Right hindlimb (tissue), 1 donor: Measurements from ENCODE around the gene MMRN2.
"Not testable (repeated sequence)": the region's sequence is repeated elsewhere in the genome, so short reads cannot be mapped to it uniquely, and the experiment has no call there.

Source experiments
- DNase-seq: peaks from one replicate; pipeline ENCODE4 v3.0.0-alpha.2; 2018

Gene MMRN2, protein sequence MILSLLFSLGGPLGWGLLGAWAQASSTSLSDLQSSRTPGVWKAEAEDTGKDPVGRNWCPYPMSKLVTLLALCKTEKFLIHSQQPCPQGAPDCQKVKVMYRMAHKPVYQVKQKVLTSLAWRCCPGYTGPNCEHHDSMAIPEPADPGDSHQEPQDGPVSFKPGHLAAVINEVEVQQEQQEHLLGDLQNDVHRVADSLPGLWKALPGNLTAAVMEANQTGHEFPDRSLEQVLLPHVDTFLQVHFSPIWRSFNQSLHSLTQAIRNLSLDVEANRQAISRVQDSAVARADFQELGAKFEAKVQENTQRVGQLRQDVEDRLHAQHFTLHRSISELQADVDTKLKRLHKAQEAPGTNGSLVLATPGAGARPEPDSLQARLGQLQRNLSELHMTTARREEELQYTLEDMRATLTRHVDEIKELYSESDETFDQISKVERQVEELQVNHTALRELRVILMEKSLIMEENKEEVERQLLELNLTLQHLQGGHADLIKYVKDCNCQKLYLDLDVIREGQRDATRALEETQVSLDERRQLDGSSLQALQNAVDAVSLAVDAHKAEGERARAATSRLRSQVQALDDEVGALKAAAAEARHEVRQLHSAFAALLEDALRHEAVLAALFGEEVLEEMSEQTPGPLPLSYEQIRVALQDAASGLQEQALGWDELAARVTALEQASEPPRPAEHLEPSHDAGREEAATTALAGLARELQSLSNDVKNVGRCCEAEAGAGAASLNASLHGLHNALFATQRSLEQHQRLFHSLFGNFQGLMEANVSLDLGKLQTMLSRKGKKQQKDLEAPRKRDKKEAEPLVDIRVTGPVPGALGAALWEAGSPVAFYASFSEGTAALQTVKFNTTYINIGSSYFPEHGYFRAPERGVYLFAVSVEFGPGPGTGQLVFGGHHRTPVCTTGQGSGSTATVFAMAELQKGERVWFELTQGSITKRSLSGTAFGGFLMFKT

DNA sequence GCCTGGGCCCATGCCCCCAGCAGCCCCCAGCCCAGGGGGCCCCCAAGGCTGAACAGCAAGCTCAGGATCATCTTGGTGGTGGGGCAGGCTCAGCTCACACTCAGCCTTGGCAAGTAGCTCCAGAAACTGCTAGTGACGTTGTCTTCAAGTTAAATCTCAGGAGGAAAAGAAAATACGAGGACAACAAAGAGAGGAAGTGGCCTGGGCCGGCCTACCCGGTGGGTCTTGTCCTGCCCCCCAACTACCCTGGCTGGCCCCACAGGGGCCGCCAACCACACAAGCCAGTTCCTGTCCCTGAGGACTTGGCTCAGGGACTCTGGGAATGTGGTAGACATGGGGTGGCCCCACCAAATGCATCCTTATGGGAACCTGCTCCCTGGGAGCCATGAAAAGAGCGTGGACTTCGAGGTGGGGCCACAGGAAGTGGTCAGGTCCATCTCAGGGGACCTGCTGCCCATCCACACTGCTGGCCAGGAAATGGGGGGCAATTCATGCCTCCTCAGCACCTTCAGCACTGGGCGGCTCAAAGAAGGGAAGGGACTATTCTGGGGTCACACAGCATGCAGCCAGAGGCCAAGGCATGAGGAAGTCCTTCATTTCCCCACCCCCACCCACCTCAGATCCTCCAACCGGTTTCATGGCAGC is at the start of gene MMRN2:
TSS of gene MMRN2 (minus strand) at position 145 of the 645 bp plus-strand sequence. CDS start at position 71, 74 bp downstream.
- DNase-seq: no peak

DNA sequence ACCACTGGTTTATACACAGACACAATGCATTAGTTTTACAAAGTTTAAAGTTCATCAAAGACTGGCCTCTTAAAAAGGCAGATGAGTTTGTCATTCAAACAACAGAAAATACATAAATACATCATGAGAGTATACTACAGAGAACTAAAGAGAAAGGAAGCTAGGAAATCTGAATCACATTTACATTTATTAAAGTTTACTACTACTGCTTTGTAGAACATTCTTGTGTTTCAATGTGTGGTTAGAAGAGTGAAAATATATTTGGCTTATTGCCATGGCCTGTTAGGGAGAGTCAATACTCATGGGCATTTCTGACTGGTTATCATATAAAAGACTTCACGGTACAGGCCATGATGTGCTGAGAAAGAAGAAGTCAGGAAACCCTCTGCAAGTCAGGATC is 49.7 kb upstream of the MMRN2 start:
- not testable (repeated sequence) for DNase-seq

DNA sequence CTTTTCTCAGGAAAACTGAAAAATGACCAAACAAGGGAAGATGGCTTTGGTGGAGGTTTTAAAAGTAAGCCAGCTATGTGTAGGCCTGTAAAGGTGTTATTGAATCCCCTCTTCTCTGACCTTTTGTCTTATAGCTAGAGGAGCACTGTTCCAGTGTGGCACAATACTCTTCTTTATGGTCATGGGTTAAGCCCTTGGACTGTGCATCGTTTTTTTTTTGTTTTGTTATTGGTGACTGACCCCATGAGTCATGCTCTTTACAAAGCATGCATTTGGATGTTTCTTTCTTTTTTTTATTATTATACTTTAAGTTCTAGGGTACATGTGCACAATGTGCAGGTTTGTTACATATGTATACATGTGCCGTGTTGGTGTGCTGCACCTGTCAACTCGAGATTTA is 43.1 kb upstream of the MMRN2 start:
- no peak for DNase-seq

DNA sequence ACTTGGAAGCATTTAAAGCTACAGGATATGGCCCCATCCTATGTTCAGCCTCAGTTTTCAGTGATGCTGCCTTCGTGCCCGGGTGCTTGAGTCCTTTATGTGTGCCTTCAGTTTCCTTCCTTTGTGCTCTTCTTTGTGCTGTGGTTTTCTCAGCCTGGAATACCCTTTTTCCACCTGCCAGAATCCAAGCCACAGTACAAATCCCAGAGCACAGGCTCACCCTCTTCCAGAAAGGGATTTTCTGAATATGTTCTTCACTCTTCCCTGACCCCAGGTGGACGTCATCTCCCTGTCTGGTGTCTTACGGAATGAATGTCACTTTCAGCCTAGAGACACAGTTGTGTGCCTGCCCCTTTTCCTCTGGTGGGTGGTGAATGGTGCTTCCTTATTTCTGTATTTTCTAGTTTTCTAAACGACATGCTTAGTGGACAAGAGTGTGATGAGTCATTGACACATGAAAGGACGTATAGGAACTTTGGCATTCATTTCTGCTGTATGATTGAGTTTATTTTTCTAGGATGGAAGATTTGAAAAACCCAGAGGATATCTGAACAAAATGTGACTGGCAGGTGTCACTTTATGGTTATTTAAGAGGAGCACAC is 42.5 kb upstream of the MMRN2 start:
- DNase-seq: not testable (repeated sequence)

DNA sequence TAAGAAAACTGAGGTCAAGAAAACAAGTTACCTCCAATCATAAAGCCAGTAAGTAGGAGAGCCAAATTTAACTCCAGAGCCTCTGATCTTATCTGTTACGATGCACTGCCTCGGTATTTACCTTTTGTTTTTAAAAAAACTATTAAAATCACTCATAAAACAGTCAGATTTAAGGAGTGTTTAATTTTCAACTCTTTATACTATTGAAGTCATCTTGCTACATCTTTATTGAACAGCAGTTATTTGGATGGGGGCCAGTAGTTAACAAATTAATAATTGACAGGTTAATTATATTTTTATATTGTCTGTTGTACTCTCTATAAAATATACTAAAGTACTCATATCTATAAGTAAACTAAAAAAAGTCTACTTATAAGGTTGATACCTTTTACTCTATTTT is 35.5 kb upstream of the MMRN2 start:
- DNase-seq: no peak

DNA sequence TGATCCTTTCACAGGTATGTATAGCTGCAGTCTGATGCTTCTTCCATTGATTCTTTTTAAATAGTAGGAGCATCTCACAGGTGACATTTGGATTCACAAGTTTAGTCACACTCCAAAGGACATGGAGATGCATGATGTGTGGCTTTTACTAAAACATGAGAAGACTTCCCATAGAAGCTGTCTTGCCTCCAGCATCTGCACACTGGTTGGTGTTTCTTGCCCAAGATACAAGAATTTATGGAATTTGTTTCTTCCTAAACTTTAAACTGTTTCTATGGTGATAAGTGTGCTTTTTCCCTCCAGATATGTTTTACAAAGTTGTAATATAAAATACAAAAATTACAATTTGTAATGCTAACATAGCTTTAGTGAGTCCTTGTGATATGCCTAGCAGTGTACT is 35.0 kb upstream of the MMRN2 start:
- no peak for DNase-seq

DNA sequence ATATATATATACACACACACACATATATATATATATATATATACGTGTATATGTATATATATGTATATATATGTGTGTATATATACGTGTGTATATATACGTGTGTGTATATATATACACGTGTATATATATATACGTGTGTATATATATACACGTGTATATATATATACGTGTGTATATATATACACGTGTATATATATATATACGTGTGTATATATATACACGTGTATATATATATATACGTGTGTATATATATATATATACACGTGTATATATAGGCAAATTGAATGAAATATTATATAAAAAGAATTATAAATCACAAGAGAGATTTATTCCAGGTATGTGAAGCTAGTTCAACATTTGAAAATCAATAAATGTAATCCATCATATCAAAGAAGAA is 33.9 kb upstream of the MMRN2 start:
- not testable (repeated sequence) for DNase-seq

DNA sequence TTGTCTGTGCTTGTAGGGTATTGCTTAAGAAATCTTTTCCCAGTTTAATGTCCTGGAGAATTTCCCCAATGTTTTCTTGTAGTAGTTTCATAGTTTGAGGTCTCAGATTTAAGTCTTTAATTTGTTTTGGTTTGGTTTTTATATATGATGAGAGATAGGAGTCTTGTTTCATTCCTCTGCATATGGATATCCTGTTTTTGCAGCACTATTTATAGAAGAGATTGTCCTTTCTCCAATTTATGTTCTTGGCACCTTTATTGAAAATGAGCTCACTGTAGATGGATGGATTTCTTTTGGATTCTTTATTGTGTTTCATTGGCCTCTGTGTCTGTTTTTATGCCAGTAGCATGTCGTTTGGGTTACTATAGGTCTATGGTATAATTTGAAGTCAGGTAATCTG is 31.1 kb upstream of the MMRN2 start:
- no peak for DNase-seq

DNA sequence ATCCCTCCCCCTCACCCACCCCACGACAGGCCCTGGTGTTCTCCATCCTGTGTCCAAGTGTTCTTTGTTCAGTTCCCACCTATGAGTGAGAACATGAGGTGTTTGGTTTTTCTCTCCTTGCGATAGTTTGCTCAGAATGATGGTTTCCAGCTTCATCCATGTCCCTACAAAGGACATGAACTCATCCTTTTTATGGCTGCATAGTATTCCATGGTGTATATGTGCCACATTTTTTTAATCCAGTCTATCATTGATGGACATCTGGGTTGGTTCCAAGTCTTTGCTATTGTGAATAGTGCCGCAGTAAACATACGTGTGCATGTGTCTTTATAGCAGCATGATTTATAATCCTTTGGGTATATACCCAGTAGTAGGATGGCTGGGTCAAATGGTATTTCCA is 27.1 kb upstream of the MMRN2 start:
- not testable (repeated sequence) for DNase-seq

DNA sequence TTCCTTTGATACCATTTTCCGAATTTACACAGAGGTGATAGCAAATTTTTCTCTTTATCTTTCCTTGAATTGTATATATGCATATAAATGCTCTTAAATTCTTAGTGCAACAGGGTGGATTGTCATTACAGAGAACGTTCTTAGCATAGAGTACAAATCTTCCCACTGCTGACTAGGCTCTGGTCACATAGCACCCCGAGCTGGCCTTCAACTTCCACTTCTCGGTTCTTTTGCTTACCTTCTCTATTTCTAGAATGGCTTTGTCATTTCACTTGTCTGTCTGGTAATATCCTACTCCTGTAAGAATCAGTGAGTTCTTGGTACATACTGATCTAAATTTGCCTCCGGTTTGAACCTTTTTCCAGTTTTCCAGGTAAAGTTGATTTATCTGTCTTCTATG is 24.3 kb upstream of the MMRN2 start:
- DNase-seq: no peak

DNA sequence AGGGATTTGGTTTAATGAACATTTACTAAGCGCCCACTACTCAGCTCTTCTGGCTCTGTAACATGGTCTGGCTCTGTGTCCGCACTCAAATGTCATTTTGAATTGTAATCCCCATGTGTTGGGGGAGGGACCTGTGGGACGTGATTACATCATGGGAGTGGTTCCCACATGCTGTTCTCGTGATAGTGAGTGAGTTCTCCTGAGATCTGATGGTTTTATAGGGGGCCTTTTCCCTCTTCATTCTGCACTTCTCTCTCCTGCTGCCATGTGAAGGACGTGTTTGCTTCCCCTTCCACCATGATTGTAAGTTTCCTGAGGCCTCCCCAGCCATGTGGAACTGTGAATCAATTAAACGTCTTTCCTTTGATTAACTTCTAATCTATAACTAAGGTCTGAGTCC is 23.6 kb upstream of the MMRN2 start:
- DNase-seq: not testable (repeated sequence)

DNA sequence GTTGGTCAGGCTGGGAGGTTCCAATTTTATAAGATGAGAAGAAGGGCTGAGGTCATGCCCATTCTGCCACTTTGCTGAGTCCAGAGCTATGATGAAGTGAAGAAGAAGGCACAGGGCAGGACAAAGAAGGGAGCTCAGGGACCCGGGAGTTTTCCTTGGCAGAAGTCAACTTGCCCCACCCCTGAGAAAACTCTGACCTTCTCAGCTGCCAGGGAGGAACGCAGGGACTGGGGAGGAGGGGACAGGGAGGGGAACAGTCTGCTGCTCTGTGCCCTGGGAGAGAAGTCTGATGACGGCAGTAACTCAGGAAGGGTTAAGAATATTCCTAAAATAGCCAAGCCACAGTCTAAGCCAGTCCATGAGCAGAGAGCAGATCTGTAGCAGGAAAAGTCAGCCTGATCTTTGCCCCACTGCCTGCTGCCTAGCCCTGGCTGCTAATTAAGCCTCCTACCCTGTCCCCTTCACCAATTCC is 22.6 kb upstream of the MMRN2 start:
- no peak for DNase-seq

DNA sequence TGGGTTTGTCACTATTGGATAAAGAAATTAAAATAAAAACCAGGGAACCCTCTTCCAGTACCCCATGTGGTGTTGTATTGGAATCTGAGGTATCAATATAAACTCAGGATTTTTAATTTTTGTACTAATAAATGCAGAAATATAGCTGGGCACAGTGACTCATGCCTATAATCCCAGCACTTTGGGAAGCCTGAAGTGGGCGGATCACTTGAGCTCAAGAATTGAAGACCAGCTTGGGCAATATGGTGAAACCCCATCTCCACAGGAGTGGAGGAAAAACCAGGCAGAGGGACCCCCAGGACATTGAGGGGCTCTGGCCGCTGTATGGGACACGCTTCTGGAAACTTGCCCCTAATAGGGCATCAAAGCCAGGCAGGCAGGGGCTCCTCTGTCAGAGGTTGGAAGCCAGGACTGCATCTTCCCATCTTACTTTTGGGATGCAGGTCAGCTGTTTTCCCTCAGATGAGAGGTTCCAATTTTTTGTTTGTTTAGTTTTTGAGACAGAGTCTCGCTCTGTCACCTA is 21.9 kb upstream of the MMRN2 start:
- no peak for DNase-seq

DNA sequence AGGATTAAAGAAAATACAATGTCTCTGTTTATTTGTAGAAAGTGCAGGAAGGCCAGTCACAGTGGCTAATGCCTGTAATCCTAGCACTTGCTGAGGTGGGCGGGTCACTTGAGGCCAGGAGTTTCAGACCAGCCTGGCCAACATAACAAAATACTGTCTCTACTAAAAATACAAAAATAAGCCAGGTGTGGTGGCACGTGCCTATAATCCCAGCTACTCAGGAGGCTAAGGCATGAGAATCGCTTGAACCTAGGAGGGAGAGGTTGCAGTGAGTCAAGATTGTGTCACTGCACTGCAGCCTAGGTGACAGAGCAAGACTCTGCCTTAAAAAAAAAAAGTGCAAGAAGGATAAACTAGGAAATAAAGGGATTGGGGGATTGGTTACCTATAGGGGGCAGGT is 21.0 kb upstream of the MMRN2 start:
- not testable (repeated sequence) for DNase-seq

DNA sequence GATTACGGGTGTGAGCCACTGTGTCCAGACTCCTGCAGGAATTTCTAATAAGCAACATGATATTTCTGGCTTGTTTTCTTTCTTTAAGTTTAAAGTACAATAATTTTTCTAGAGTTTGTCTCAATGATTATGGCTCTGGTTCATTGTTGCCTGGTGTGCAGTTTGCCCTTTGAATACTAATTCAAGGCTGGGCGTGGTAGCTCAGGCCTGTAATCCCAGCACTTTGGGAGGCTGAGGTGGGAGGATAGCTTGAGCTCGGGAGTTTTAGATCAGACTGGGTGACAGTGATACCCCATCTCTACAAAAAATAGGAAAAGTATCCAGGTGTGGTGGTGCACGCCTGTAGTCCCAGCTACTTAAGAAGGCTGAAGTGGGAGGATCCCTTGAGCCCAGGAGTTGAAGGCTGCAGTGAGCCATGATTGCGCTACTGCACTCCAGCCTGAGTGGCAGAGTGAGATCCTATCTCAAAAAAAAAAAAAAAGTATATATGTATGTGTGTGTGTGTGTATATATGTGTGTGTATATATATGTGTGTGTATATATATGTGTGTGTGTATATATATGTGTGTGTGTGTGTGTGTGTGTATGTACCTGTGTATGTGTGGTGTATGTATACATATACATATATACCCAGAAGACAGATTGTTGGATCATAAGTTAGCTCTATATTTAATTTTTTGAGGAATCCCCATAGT is 19.1 kb upstream of the MMRN2 start:
- no peak for DNase-seq

DNA sequence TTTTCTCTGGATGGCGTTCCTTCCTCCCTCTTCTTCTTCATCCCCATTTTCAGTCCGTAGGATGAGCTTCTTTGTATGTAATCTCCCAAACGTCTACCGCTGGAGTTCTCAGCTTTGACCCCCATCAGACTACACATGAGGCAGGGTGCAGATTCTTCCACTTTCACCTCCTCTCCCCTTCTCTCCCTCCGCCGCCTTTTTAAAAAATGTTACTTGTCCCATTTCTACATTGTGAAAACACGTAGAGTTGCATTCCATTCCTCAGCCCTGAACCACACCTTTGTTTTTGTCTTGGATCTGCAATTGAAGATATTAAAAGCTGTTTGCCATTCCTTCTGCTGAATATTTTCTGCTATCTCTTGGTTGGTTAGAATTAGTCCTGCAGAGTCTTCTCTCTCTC is 17.1 kb upstream of the MMRN2 start:
- DNase-seq: no peak

DNA sequence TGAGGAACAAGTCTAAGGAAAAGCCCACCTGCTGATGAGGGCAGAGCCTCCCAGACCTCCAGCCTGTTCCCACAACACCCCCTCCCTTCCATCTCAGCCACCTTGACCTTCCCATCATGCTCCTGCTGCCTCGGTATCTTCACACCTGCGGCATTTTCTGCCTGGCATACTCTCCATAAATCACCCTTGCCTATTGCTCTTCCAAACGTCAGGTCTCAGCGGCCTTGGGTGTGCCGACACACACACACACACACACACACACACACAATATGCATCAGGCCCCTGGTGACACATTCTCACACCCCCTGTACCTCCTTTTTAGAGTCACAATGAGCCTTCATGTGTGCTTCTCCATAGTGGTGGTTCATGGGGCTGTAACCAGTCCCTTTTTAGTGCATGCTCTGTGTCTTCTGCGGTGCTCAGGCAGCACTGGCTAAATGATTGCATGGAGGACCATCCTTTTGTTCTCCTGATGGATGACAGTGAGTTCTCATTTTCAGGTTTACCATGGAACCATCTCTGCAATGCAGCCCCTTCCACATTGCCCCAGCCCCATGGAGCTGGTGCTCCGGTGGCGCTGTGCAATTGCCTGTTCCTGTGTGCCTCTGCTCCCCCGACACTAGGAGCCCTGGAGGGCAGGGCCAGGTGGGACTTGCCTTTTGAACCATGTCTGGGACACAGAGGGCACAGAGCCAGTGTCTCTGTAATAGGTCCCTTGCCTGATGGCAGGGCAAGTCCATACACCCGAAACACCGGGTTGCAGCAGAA is 15.4 kb upstream of the MMRN2 start:
- no peak for DNase-seq

DNA sequence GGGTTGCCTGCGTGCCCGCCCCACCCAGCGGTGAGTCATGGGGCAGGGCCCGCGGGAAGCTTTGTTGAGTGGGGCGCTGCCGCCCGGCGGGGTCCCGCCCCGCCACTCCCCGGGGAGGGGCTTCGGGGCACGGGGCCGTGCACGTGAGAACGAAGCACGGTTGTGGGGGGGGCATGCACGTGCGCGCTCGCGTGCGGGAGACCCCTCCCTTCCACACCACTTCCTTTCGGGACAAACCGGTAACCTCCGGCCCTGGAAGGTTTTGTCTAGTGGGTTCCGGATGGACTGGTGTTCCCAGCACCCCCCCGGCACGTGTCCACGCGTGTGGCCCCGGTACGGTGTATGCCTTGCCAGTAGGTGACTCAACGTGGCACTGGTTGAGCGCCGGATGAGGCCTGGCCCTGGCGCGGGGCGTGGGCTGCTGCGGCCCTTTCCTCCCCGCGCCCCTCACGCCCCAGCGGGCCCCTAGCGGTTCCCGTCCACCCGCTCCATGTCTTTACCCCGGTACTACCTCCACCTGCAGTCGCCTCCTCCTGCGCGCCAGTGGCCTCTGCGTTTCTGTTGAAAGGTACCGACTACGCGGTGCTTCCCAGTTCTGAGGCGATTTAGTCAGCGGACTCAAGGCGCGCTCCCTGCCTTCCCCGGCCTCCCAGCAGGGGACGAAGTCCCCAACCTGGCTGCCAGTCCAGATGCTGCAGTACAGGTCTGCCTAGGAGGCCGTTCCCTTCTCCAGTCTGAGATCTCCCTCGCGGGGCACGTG is 14.0 kb upstream of the MMRN2 start:
- no peak for DNase-seq

DNA sequence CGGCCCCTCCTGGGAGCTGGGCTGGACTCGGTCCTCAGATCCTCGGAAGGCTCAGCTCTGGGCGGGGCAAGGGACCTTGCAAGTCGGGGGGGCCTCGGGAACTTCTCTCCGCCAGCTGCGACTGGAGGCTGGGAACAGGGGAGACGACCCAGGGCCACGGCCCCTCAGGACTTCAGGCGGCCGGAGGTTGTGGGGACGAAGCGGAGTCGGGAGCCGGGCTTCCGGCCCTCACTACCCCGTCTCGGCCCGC is 13.5 kb upstream of the MMRN2 start:
- peak; percentile 87 for DNase-seq

DNA sequence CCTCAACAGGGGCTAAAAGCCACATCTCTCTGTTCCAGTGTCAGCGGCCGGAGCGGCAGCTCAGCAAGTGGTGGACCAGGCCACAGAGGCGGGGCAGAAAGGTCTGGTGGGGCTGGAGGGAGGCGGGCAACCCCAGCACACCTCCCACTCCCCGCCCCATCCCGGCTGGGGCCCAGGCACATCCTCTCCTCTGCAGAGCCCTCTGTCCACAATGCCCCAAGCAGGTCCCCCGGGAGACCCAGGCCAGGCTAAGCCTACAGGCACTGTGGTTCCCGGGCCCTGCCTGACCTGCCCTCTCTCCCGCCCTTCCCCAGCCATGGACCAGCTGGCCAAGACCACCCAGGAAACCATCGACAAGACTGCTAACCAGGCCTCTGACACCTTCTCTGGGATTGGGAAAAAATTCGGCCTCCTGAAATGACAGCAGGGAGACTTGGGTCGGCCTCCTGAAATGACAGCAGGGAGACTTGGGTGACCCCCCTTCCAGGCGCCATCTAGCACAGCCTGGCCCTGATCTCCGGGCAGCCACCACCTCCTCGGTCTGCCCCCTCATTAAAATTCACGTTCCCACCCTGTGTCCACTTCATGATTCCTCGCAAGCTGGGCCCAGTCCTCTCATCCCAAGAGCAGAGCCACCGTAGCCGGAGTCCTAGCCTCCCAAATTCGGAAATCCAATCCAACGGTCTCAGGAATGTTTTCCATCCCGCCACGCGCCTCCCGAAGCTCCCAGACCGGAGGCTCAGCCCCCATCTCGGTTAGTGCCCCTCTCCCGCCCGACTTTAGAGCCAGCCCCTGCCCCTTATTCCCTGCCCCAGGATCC is 13.0 kb upstream of the MMRN2 start:
- DNase-seq: peak; percentile 70
